Neural cell (in vitro differentiated cells): Measurements from ENCODE around the gene S100G. TPM values are rescaled to one million over a fixed set of nuclear protein-coding genes. Genes with fewer than 3 reads are reported as not detected.

Experiments used
- H2AFZ ChIP-seq: fragments of 200-600, 300-800 bp; sonication (generic), shearing (Covaris generic); 2 replicates; pipeline ENCODE4 v1.6.0; 2014; ENCODE audit warnings: low read depth, mild to moderate bottlenecking, antibody characterized with exemption, low read length, moderate library complexity
- H3F3A ChIP-seq: fragments of 200-600 bp; shearing (Covaris generic); 2 replicates; pipeline ENCODE4 v1.6.1; 2016; ENCODE audit warnings: mild to moderate bottlenecking, moderate library complexity, mixed read lengths, antibody characterized with exemption, low read length; ENCODE audit not compliant: insufficient read depth, poor library complexity, severe bottlenecking
- H3K27ac ChIP-seq: fragments of 200-600, 300-800 bp; sonication (generic), shearing (Covaris generic); 2 replicates; pipeline ENCODE4 v1.5.1; 2014; ENCODE audit warnings: mild to moderate bottlenecking, low read length, moderate library complexity
- H3K27me3 ChIP-seq: fragments of 300-800, 200-600 bp; sonication (generic), shearing (Covaris generic); 2 replicates; pipeline ENCODE4 v1.6.0; 2014; ENCODE audit warnings: mild to moderate bottlenecking, low read depth, low read length, moderate library complexity; ENCODE audit not compliant: insufficient read depth
- H3K36me3 ChIP-seq: fragments of 300-800, 200-600 bp; sonication (generic), shearing (Covaris generic); 2 replicates; pipeline ENCODE4 v1.5.1; 2014; ENCODE audit warnings: mild to moderate bottlenecking, antibody characterized with exemption, low read length, moderate library complexity; ENCODE audit not compliant: insufficient read depth
- H3K4me2 ChIP-seq: fragments of 300-800, 200-600 bp; sonication (generic), shearing (Covaris generic); 2 replicates; pipeline ENCODE4 v1.6.0; 2014; ENCODE audit warnings: mild to moderate bottlenecking, low read length
- H3K4me3 ChIP-seq: fragments of 300-800, 200-600 bp; sonication (generic), shearing (Covaris generic); 2 replicates; pipeline ENCODE4 v1.5.1; 2014; ENCODE audit warnings: mild to moderate bottlenecking, low read length, moderate library complexity
- H3K79me2 ChIP-seq: fragments of 200-600 bp; shearing (Covaris generic); replicated peaks from 2 replicates; pipeline ENCODE4 v1.6.0; 2014; ENCODE audit warnings: mild to moderate bottlenecking, low read length, moderate library complexity; ENCODE audit not compliant: insufficient read depth
- H3K9ac ChIP-seq: fragments of 300-800, 200-600 bp; sonication (generic), shearing (Covaris generic); 2 replicates; pipeline ENCODE4 v1.6.1; 2016; ENCODE audit warnings: mild to moderate bottlenecking, low read length, mixed read lengths
- H3K9me2 ChIP-seq: fragments of 200-600 bp; shearing (Covaris generic); 2 replicates; pipeline ENCODE4 v1.6.1; 2016; ENCODE audit warnings: mild to moderate bottlenecking, low read length, mixed read lengths; ENCODE audit not compliant: insufficient read depth
- H3K9me3 ChIP-seq: fragments of 200-600, 300-800 bp; sonication (generic), shearing (Covaris generic); 2 replicates; pipeline ENCODE4 v1.6.1; 2016; ENCODE audit warnings: mild to moderate bottlenecking, mixed run types, low read length, moderate library complexity, mixed read lengths
- H4K20me1 ChIP-seq: fragments of 200-600 bp; shearing (Covaris generic); 2 replicates; pipeline ENCODE4 v1.6.1; 2016; ENCODE audit warnings: mild to moderate bottlenecking, mixed run types; ENCODE audit not compliant: insufficient read depth
- EP300 ChIP-seq: fragments of 450-650 bp; conservative IDR thresholded peaks from 2 replicates; pipeline ENCODE4 v1.6.1; 2014; ENCODE audit warnings: antibody characterized with exemption, mild to moderate bottlenecking, moderate library complexity; ENCODE audit not compliant: poor library complexity, severe bottlenecking
- EZH2 ChIP-seq: fragments of 200-600, 300-800 bp; shearing (Covaris generic), sonication (generic); IDR thresholded peaks from 2 replicates; pipeline ENCODE4 v1.6.1; 2014; ENCODE audit warnings: antibody characterized with exemption, low read length, borderline replicate concordance, mild to moderate bottlenecking; ENCODE audit not compliant: insufficient read depth, poor library complexity, severe bottlenecking
- MXI1 ChIP-seq: fragments of 450-650 bp; conservative IDR thresholded peaks from 2 replicates; pipeline ENCODE4 v1.6.1; 2014; ENCODE audit warnings: antibody characterized with exemption, mild to moderate bottlenecking; ENCODE audit not compliant: poor library complexity, severe bottlenecking
- RAD21 ChIP-seq: fragments of 450-650 bp; conservative IDR thresholded peaks from 2 replicates; pipeline ENCODE4 v1.6.1; 2014; ENCODE audit warnings: antibody characterized with exemption, mild to moderate bottlenecking, moderate library complexity
- SMC3 ChIP-seq: fragments of 450-650 bp; conservative IDR thresholded peaks from 2 replicates; pipeline ENCODE4 v1.6.1; 2014; ENCODE audit warnings: antibody characterized with exemption, mild to moderate bottlenecking, moderate library complexity; ENCODE audit not compliant: poor library complexity
- TAF1 ChIP-seq: IDR thresholded peaks from 2 replicates; pipeline ENCODE4 v1.6.1; 2012; ENCODE audit warnings: low read depth
- polyA plus RNA-seq: library from polyadenylated mRNA; depleted of rRNA; stranded (reverse); fragments of >200 nt; gene quantifications from 2 replicates; pipeline ENCODE4 v1.2.3, GENCODE V29; 2014
- TF ChIP-seq, protein P1 (sequence below): IDR thresholded peaks from 2 replicates; pipeline ENCODE4 v1.6.1; 2012; ENCODE audit warnings: borderline replicate concordance
- TF ChIP-seq, protein P2 (sequence below): fragments of 450-650 bp; IDR thresholded peaks from 2 replicates; pipeline ENCODE4 v1.5.1; 2014; ENCODE audit warnings: antibody characterized with exemption, mild to moderate bottlenecking, moderate library complexity; ENCODE audit not compliant: poor library complexity, severe bottlenecking

The S100G gene
- polyA plus RNA-seq, 1 donor from 2014 or later: not detected

DNA sequence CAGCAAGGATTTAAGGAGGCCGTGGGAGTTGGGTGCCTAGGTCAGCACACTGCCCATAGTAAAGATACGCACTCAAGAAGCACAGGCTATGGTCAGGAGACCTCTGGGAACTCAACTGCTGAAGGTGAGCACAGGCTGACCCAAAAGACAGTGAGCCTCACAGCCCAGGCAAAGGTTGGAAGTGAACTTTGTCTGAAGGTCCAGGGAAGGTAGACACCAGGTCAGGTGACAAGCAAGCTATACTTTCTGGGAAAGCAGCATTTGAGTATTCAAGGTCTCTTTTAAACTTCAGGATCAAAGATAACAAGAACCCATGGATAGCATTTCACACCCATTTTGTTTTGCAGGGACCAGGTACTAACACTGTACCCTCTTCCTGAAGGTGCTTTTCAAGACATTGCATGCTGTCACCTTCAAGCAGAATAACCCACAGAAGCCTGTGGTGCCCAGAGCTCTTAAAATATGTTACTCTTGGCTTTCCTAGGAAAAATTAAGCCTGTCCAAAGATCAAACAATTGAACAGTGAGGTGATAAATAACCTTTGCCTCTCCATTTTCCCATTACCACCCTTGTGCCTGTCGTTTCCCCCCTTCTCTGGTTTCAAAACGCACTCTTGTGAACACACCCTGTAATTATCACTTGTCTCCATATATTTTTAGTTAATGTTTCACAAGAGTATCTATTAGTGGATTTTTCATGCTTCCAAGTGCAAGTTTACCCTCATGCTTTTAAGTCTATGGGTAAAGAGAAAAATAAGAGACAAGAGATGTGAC, 3.4 kb upstream of the S100G start:
- no peak overlapping the region for H3K9ac ChIP-seq
- H3K36me3 ChIP-seq: no peaks in the 10 kb centered on the region
- H3K9me3 ChIP-seq: no peaks in the 10 kb centered on the region
- H2AFZ ChIP-seq: no peak overlapping the region
- no peaks in the 10 kb centered on the region for H3F3A ChIP-seq
- no peaks in the 10 kb centered on the region for H3K9me2 ChIP-seq
- H4K20me1 ChIP-seq: no peaks in the 10 kb centered on the region
- no peak overlapping the region for H3K27ac ChIP-seq
- H3K79me2 ChIP-seq: no peaks in the 10 kb centered on the region
- H3K4me2 ChIP-seq: no peak overlapping the region
- TF ChIP-seq EP300 (no peak), TAF1 (no peak), EZH2 (no peak), SMC3 (no peak), RAD21 (no peak), MXI1 (no peak)
- TF ChIP-seq, protein P1, sequence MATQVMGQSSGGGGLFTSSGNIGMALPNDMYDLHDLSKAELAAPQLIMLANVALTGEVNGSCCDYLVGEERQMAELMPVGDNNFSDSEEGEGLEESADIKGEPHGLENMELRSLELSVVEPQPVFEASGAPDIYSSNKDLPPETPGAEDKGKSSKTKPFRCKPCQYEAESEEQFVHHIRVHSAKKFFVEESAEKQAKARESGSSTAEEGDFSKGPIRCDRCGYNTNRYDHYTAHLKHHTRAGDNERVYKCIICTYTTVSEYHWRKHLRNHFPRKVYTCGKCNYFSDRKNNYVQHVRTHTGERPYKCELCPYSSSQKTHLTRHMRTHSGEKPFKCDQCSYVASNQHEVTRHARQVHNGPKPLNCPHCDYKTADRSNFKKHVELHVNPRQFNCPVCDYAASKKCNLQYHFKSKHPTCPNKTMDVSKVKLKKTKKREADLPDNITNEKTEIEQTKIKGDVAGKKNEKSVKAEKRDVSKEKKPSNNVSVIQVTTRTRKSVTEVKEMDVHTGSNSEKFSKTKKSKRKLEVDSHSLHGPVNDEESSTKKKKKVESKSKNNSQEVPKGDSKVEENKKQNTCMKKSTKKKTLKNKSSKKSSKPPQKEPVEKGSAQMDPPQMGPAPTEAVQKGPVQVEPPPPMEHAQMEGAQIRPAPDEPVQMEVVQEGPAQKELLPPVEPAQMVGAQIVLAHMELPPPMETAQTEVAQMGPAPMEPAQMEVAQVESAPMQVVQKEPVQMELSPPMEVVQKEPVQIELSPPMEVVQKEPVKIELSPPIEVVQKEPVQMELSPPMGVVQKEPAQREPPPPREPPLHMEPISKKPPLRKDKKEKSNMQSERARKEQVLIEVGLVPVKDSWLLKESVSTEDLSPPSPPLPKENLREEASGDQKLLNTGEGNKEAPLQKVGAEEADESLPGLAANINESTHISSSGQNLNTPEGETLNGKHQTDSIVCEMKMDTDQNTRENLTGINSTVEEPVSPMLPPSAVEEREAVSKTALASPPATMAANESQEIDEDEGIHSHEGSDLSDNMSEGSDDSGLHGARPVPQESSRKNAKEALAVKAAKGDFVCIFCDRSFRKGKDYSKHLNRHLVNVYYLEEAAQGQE: no peak
- no peaks in the 10 kb centered on the region for H3K27me3 ChIP-seq
- no peak overlapping the region for H3K4me3 ChIP-seq

DNA sequence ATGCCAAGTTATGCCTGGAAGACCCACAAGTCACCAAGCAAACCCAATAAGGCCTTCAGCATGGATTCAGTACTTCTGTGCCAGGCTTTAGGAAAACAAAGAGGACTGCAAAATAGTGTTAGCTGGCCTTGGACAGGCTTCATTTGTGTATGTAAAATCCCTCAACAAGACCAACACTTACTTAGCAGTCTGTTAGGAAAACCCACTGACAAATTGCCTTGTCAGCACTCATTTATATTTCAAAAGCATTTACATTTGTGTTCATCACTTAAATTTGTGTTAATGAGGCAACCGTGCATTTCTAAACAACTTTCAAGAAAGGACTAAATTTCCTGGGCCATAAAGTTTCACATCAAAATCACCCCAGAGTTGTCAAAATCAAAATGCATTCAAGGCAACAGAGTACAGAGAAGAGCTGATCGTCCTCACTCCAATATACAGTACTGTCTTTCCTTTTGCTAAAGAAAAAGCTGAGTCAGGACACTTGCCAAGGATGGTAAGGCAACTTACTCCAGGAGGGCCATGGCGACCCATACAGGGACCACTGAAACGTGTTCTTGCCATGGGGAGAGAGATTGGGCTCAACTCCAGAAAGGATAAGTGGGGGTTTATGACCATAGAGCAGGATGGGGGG, 1.6 kb downstream of the S100G start:
- TF ChIP-seq EP300 (no peak), RAD21 (no peak), EZH2 (no peak), SMC3 (no peak)
- TF ChIP-seq, protein P1: no peak
- TF ChIP-seq, protein P2, sequence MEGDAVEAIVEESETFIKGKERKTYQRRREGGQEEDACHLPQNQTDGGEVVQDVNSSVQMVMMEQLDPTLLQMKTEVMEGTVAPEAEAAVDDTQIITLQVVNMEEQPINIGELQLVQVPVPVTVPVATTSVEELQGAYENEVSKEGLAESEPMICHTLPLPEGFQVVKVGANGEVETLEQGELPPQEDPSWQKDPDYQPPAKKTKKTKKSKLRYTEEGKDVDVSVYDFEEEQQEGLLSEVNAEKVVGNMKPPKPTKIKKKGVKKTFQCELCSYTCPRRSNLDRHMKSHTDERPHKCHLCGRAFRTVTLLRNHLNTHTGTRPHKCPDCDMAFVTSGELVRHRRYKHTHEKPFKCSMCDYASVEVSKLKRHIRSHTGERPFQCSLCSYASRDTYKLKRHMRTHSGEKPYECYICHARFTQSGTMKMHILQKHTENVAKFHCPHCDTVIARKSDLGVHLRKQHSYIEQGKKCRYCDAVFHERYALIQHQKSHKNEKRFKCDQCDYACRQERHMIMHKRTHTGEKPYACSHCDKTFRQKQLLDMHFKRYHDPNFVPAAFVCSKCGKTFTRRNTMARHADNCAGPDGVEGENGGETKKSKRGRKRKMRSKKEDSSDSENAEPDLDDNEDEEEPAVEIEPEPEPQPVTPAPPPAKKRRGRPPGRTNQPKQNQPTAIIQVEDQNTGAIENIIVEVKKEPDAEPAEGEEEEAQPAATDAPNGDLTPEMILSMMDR: no peak
- H3K27me3 ChIP-seq: no peaks in the 10 kb centered on the region
- no peaks in the 10 kb centered on the region for H3K9me3 ChIP-seq
- H3K36me3 ChIP-seq: no peaks in the 10 kb centered on the region
- H3K9me2 ChIP-seq: no peaks in the 10 kb centered on the region
- H3K9ac ChIP-seq: no peak overlapping the region
- H3K27ac ChIP-seq: no peak overlapping the region
- no peak overlapping the region for H2AFZ ChIP-seq
- no peak overlapping the region for H3K4me3 ChIP-seq
- H3F3A ChIP-seq: no peaks in the 10 kb centered on the region
- no peaks in the 10 kb centered on the region for H4K20me1 ChIP-seq
- no peak overlapping the region for H3K4me2 ChIP-seq
- no peaks in the 10 kb centered on the region for H3K79me2 ChIP-seq
